Stimulated activated CD8-positive, alpha-beta memory T cell treated with anti-CD3 and anti-CD28 coated beads, Interleukin-2, amount 100 ng/mL, for 1 hour (primary cell): ENCODE data around the gene PCDHB1.

Experiments
- DNase-seq, 2 donors: peaks; one replicate each; pipeline ENCODE4 v3.0.0-alpha.2; 2020; ENCODE audit warnings: low read depth in 2 of 2

PCDHB1 gene, protein sequence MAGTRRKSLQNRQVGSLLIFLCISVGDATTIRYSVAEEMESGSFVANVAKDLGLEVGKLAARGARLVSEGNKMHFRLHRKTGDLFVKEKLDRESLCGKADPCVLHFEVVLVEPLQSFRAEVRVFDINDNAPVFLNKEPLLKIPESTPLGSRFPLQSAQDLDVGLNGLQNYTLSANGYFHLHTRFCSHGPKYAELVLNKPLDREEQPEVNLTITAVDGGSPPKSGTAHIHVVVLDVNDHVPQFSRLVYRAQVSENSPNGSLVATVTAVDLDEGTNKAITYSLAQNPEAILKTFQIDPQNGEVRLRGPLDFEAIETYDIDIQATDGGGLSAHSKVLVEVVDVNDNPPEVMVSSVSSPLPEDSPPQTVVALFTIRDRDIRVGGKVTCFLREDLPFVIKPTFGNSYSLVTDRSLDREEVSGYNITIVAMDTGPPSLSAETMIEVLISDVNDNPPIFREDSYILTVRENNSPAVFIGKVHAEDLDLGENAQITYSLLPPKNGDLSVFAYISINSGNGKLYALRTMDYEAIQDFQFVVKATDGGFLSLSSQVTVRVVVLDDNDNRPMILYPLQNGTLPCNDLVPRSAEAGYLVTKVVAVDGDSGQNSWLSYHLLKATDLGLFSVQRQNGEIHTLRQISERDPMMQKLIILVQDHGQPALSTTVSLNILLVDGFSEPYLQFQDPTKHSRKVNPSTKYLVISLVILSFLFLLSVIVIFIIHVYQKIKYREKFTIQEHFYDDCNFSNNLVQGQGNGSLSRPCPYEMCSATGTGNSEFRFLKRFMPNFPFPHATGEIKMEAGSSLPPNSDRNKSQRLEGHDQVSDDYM

DNA sequence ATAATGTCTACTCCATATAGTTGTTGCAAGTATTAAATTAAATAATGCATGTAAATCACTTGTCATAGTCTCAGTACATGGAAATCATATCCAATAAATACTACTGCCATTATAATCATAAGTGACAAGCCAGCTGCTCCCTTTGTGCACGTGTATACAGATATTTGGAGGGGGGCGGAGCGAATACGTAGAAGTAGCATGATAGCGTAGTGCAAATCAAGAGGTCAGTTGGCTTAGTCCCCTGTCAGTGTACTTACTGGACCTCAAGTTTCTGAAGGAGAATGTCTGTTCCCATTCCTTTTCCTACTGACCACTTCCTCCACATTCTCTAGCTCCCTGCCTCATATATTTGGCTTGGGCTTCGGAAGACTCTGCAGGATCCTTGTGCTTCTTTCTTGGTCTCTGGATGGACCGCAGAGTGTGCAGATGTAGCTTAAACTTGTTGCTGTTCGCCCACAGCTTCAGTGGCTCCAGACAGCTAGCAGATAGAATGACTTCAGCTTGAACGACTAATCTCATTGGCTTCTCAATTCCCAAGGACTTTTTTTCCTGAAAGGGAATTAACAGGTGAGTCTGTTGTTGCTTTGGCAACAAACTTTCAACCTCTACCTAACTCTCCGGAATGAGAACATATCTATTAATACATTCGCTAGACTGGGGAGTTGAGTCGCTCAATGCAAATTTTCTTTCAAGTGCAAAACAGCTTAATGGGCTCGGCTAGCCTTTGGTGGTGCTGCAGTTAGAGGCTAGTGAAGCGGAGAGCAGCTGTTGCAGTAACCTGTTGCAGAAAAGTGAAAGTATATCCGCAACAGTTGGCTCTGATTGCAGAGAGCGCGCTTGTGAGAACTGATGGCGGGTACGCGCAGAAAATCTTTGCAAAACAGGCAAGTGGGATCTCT lies at the start of gene PCDHB1:
Gene PCDHB1, plus strand, starts transcription at position 753 of the 899 bp plus-strand sequence. Its CDS starts 97 bp downstream, at position 850.
- DNase-seq, result no peak

DNA sequence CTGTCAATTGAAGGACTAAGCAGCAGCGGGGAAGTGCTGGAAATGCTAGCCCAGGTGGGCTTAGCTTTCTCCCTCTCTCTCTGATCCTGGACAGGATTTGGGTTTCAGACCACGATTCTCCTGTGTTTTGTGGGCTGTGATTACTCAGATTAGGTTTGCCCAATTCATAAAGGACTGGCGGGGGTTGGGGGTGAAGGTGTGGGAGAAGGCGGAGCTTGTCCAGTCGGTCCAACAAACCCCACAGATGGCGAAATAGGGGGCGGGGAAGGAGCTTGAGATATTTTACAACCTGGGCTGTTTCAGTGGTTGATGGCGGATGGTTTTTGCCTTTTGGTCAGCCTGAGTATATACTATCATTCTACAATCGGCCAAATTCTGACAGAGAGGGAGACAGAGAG lies 49.7 kb upstream of the PCDHB1 start:
- no peak for DNase-seq

- DNase-seq, result no peak
Observed at GRCh38 chr5:141001844-141002604, 49.1 kb upstream of the PCDHB1 start.

GRCh38 chr5:141002605-141002965 lies 48.6 kb upstream of the PCDHB1 start:
- DNase-seq, result no peak

GRCh38 chr5:141003031-141003430 lies 48.1 kb upstream of the PCDHB1 start:
- DNase-seq, result no peak

GRCh38 chr5:141003791-141004611 lies 47.2 kb upstream of the PCDHB1 start:
- DNase-seq, result no peak

- no peak for DNase-seq
Observed at GRCh38 chr5:141007791-141008190, 43.4 kb upstream of the PCDHB1 start.

- no peak for DNase-seq
Observed at GRCh38 chr5:141010047-141010793, 41.0 kb upstream of the PCDHB1 start.

- DNase-seq, result no peak
Observed at GRCh38 chr5:141017943-141018342, 33.2 kb upstream of the PCDHB1 start.

DNA sequence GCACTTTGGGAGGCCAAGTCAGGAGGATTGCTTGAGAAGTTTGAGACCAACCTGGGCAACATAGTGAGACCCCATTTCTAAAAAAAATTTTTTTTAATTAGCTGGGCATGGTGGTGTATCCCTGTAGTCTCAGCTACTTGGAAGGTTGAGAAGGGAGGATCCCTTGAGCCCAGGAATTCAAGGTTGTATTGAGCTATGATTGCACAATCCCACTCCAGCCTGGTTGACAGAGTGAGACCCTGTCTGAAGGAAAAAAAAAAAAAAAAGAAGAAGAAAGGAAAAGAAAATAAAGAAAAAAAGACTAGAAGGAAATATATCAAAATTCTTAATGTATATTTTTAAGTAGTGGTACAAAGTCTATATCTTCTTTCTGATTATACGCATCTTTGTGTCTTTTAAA lies 28.8 kb upstream of the PCDHB1 start:
- no peak for DNase-seq

DNA sequence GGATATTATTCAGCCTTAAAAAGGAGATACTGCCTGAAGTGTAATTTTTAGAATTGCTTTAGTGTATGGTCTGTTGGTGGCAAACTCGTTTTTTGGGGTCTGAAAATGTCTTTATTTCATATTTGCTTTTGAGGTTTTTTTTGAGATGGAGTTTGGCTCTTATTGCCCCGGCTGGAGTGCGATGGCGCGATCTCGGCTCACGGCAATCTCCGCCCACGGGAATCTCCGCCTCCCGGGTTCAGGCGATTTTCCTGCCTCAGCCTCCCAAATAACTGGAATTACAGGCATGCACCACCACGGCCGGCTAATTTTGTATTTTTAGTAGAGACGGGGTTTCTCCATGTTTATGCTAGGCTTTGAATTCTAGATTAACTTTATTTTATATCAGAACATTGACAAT lies 20.2 kb upstream of the PCDHB1 start:
- no peak for DNase-seq

DNA sequence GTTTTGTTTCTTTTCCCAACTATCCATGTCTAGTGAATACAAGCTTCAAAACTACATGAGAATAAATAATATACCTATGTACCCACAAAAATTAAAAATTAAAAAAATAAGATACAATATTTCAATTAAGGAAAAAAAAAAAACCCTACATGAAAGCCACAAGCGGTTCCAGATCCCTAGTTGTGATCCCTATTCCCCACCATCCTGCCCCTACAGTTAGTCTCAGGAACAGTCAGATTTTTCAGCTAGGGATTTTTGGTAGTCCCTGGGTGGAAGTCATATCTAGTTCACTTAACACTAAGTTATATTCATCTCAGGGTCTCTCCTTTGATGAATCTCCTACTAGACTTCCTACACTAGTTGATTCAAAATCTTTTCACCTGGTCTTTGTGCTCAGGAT lies 18.5 kb upstream of the PCDHB1 start:
- no peak for DNase-seq

DNA sequence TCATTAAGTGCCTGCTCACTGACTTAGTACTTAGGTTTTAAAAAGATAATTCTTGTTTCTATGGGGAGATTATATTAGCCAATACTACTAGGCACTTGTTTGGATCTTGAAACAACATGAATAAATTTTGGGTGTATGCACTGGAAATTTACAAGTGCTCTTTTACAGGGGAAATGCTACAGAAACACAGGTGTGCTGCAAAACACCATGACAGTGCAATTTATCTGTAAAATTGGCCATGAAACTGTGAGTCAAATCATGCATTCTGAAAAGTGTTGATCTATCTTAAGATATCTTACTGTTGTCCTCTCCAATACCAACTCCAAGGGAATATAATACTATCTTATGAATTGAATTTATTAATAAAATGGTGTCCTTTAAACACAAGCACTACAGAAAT lies 12.1 kb upstream of the PCDHB1 start:
- DNase-seq, result no peak

DNA sequence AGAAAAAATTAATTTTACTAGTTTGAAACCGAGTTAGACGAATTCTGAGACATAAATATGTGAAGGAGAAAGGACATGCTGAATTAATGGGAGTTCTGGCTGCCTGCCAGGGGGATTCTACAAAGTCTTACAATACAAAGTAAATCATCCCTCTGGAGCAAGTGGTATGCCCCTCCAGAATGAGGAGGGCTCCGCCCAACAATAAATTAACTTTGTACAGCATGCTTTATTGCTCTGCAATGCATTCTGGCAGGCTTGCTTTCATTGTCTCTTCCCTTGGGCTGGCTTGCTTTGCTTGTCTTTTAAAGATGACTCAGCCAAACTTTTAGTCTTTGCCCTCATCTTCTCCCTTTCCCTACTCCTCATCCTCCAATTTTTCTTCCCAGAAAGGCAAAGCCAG lies 11.7 kb upstream of the PCDHB1 start:
- DNase-seq, result no peak

DNA sequence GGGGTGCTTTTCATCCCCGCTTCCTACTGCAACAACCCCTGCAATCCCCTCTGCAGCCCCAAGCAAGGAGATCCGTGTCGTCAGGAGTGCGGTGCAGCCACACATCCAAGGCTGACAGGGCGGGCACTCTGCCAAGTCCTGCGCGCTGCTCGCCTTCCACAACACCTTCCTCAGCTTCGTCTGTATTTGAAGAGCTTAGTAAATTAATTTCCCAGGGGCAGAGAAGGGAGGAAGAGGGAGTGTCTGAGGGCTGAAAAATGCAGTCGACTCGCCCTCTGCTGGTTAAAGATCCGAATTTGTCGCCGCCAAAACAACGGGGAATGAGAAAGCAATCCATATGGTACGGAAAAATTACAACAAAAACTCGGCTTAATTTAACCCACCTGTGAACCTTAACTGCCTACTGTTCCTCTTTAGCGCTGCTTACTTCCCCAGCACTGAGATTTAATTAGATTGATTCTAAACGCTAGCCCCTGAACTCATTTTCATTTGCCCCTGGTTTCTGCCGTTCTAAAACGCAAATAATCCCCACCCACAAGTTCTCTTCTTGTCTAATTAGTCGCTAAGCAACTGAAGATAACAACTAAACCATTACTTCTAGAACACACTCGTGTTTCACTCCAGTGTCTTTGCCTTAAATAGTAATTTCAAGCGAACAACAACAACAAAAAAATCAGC lies 10.9 kb upstream of the PCDHB1 start:
- no peak for DNase-seq

GRCh38 chr5:141040771-141041426 lies 10.3 kb upstream of the PCDHB1 start:
- peak in 1 of 2 donors; percentile 7 for DNase-seq

DNA sequence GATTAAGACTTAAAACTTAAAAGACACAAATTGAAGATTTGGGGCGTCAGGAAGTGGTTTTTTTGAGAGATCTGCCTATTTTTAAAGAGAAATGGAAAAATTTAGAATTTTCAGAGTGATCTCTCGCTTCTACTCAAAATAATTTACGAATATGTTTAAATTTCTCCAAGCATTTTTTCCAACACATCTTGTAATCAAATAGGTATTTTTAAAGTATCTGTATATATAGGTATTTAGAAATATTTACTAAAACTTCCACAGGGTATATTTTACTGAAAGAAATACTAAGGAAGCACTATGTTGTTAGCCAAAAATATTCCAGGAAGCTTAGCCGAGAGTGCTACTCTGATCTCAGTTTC lies 9.8 kb upstream of the PCDHB1 start:
- no peak for DNase-seq

DNA sequence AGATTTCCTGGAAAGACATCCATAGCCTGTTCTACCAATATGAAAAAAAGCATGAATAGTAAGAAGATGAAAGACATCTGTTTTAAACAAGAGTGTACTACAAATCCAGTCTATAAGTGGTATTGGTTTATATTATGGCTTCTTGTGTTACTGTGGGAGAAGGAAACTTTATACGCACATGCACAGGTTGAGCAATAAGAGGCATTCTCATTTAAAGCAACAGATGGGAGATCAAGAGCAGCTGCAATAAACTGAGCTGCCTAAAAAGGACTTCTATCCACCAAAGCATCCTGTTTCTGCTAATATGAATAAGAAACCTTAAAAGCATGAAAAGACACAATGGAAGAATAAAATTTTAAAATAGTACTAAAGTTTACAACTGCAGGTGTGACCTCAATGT lies 8.6 kb upstream of the PCDHB1 start:
- no peak for DNase-seq

DNA sequence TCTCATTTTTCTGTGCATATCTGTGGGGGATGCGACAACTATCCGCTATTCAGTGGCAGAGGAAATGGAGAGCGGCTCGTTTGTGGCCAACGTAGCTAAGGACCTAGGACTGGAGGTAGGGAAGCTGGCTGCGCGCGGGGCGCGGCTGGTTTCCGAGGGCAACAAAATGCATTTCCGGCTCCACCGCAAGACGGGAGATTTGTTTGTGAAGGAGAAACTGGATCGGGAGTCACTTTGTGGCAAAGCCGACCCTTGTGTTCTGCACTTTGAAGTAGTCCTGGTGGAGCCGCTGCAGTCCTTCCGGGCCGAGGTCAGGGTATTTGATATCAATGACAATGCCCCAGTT lies 320 bp downstream of the PCDHB1 start:
- no peak for DNase-seq
